ENCODE measurements around the gene ALG8.

The ALG8 gene

GRCh38 chr11:78158987-78159652 lies 19.7 kb upstream of the ALG8 start:
- no peak for DNase-seq

GRCh38 chr11:78156127-78156844 lies 16.9 kb upstream of the ALG8 start:
- no peak for DNase-seq

GRCh38 chr11:78151804-78152203 lies 12.4 kb upstream of the ALG8 start:
- DNase-seq: no peak

- no peak for DNase-seq
Observed at GRCh38 chr11:78150754-78151153, 11.3 kb upstream of the ALG8 start.

GRCh38 chr11:78150346-78150745 lies 10.9 kb upstream of the ALG8 start:
- no peak for DNase-seq

- no peak for DNase-seq
Observed at GRCh38 chr11:78149646-78150045, 10.2 kb upstream of the ALG8 start.

GRCh38 chr11:78147807-78148206 lies 8.4 kb upstream of the ALG8 start:
- no peak for DNase-seq

- DNase-seq: no peak
Observed at GRCh38 chr11:78145511-78146025, 6.1 kb upstream of the ALG8 start.

- DNase-seq: no peak
Observed at GRCh38 chr11:78140392-78141077, 1.1 kb upstream of the ALG8 start.

- no peak for DNase-seq
Observed at GRCh38 chr11:78138694-78139421, 568 bp downstream of the ALG8 start.

GRCh38 chr11:78138291-78138690 lies 1.1 kb downstream of the ALG8 start:
- DNase-seq: no peak

GRCh38 chr11:78132475-78132874 lies 7.0 kb downstream of the ALG8 start:
- DNase-seq: no peak

- no peak for DNase-seq
Observed at GRCh38 chr11:78131956-78132355, 7.5 kb downstream of the ALG8 start.

GRCh38 chr11:78127403-78127802 lies 12.0 kb downstream of the ALG8 start:
- no peak for DNase-seq

- no peak for DNase-seq
Observed at GRCh38 chr11:78112582-78113275, 26.7 kb downstream of the ALG8 start.

- DNase-seq: no peak
Observed at GRCh38 chr11:78111298-78111697, 28.1 kb downstream of the ALG8 start.

- DNase-seq: no peak
Observed at GRCh38 chr11:78110830-78111229, 28.6 kb downstream of the ALG8 start.

GRCh38 chr11:78110351-78110750 lies 29.1 kb downstream of the ALG8 start:
- DNase-seq: no peak

GRCh38 chr11:78109081-78110015 lies 30.1 kb downstream of the ALG8 start:
- no peak for DNase-seq

GRCh38 chr11:78100676-78101472 lies 38.6 kb downstream of the ALG8 start:
- no peak for DNase-seq

GRCh38 chr11:78100261-78100660 lies 39.2 kb downstream of the ALG8 start:
- no peak for DNase-seq

Data from CD4-positive, alpha-beta T cell treated with Interleukin-15 for 1 hour (primary cell).